AG09309 (cell line): ENCODE measurements around the gene TNFRSF4.

Experiments used
- DNase-seq: peaks from one replicate; pipeline ENCODE4 v3.0.0-alpha.2; 2010; ENCODE audit warnings: low read depth
- H3K4me3 ChIP-seq: 2 replicates; pipeline ENCODE4 v1.5.1; 2011; ENCODE audit warnings: mild to moderate bottlenecking, low read depth, low read length, moderate library complexity; ENCODE audit not compliant: control insufficient read depth
- CTCF ChIP-seq: IDR thresholded peaks from 2 replicates; pipeline ENCODE4 v1.5.1; 2011; ENCODE audit warnings: mild to moderate bottlenecking, low read depth, low read length, inconsistent platforms; ENCODE audit not compliant: insufficient read depth, control insufficient read depth; ENCODE audit errors: missing control alignments

Gene TNFRSF4

GRCh38 chr1:1165900-1166421 is 48.0 kb downstream of the TNFRSF4 start:
- no peak for TF ChIP-seq CTCF
- H3K4me3 ChIP-seq: no peak overlapping the region
- DNase-seq: no peak

- TF ChIP-seq CTCF: no peak
- no peak for DNase-seq
- no peak overlapping the region for H3K4me3 ChIP-seq
These were observed 48.5 kb downstream of the TNFRSF4 start for GRCh38 chr1:1165485-1165884.

- TF ChIP-seq CTCF: no peak
- DNase-seq: no peak
- no peak overlapping the region for H3K4me3 ChIP-seq
These were observed 49.1 kb downstream of the TNFRSF4 start for GRCh38 chr1:1164701-1165451.

- no peak for DNase-seq
- no peak for TF ChIP-seq CTCF
- no peak overlapping the region for H3K4me3 ChIP-seq
These were observed 49.6 kb downstream of the TNFRSF4 start for GRCh38 chr1:1164361-1164700.

GRCh38 chr1:1163538-1164070 is 50.3 kb downstream of the TNFRSF4 start:
- H3K4me3 ChIP-seq: no peak overlapping the region

GRCh38 chr1:1162597-1163537 is 51.1 kb downstream of the TNFRSF4 start:
- no peak overlapping the region for H3K4me3 ChIP-seq
- DNase-seq: no peak
- no peak for TF ChIP-seq CTCF

More at GRCh38 chr1:1163538-1164070, 50.3 kb downstream of the TNFRSF4 start:
- DNase-seq: no peak
- no peak for TF ChIP-seq CTCF
